A172 (cell line): Measurements from ENCODE around the gene NOP14. TPM values are rescaled to one million over a fixed set of nuclear protein-coding genes. Genes with fewer than 3 reads are reported as not detected.
A peak's percentile ranks its signal among the peaks of the same experiment; 100 is the strongest.
"Not testable (repeated sequence)": the region's sequence is repeated elsewhere in the genome, so short reads cannot be mapped to it uniquely, and the experiment has no call there.

Experiments
- DNase-seq: peaks from one replicate; pipeline ENCODE4 v3.0.0-alpha.2; 2015; ENCODE audit warnings: low spot score
- total RNA-seq: library from RNA; depleted of rRNA; stranded (reverse); fragments of >200 nt; shearing (Covaris generic); gene quantifications from 2 replicates; pipeline ENCODE4 v1.2.3, GENCODE V29; 2014

The NOP14 gene
- total RNA-seq, 1 experiment from 2014 or later = 33.1 TPM

DNA sequence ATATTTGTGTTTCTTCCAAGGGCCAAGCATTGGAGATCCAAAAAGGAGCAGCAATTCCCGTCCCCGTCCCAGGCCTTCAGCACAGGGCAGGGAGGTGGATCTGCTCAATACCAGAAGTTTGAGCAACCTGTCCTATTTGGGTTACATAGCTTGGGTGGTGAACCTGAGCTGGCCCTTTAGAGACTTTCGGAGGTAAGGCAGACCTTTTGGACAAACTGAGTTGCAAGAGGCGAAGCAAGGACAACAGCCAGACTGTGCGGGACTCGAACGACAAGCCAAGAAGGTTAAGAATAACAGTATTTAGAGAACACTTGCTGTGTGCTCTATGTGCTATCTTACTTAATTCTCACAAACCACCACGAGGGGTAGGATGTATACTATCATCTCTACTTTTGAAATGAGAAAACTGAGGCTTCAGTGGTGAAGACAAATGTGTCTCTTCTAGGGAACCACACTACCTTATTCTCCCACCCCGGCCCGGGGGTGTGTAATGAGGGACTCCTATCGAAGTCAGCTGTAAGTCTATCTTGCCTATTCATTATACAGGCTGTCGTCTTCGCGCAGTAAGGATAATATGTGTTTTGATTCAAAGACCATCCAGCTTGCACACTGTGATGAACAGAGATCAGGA lies 1.3 kb downstream of the NOP14 start:
- no peak for DNase-seq

GRCh38 chr4:2961421-2961810 lies 1.8 kb downstream of the NOP14 start:
- DNase-seq = no peak

GRCh38 chr4:2960450-2960849 lies 2.8 kb downstream of the NOP14 start:
- DNase-seq = not testable (repeated sequence)

- peak; percentile 41 for DNase-seq
Measured at GRCh38 chr4:2958446-2958845, 4.8 kb downstream of the NOP14 start.

DNA sequence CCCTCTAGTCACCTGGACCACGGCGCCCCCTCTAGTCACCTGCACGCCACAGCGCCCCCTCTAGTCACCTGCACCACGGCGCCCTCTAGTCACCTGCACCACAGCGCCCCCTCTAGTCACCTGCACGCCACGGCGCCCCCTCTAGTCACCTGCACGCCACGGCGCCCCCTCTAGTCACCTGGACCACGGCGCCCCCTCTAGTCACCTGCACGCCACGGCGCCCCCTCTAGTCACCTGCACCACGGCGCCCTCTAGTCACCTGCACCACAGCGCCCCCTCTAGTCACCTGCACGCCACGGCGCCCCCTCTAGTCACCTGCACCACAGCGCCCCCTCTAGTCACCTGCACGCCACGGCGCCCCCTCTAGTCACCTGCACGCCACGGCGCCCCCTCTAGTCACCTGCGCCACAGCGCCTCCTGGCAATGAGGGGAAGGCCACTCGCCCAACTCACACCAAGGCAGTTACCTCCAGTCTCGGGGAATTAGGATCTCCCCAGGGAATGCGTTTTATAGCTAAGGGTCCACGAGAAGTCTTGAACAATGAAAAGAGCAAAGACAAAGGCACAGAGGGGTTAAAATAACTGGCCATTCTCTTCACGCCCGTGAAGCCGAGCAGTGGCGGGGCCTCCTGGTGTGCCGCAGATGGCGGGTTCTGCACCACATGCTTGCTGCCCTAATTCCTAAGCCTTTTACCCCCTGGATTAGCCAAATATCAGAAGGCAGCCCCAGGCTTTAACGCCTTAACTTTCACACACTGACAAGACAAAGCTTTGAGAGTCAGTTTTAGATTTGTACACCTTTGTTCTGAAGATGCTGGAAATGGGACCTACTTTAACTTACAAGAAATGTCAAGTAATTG lies 7.8 kb downstream of the NOP14 start:
- DNase-seq = not testable (repeated sequence)

DNA sequence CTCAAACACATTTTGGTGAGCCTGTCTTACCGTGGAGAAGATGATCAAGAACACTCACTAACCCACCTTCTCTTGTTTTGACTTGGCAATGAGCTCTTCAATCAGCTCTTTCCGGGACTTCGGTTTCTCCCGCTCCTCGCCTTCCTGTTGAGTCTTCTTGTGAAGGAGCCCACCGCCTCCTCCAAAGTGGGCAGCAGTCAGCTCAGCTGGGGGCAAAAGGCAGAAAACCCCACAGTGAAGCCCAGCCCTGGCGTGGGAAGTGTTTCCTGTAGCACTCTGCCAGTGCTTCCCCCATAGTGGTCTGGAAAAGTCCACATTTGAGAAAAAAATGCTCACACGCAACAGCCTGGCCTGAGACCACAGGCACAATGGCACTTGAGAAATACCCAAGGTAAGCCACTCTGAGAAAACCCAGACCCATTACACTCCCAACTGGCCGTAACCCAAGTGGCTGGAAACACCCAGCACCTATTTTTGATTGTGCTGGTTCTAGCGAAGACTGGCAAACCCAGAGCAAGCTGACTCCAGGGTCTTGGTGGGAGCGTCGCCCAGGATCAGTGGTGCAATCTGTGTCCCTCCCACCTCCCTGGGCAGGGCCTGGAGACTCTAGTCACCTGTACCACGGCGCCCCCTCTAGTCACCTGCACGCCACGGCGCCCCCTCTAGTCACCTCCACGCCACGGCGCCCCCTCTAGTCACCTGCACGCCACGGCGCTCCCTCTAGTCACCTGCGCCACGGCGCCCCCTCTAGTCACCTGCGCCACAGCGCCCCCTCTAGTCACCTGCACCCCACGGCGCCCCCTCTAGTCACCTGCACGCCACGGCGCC lies 8.6 kb downstream of the NOP14 start:
- no peak for DNase-seq

GRCh38 chr4:2953496-2953895 lies 9.7 kb downstream of the NOP14 start:
- no peak for DNase-seq

- DNase-seq = no peak
Measured at GRCh38 chr4:2950221-2950989, 12.8 kb downstream of the NOP14 start.

- DNase-seq = no peak
Measured at GRCh38 chr4:2949782-2950125, 13.5 kb downstream of the NOP14 start.

GRCh38 chr4:2948895-2949781 lies 14.1 kb downstream of the NOP14 start:
- no peak for DNase-seq

- DNase-seq = no peak
Measured at GRCh38 chr4:2947926-2948325, 15.3 kb downstream of the NOP14 start.

GRCh38 chr4:2946812-2947600 lies 16.2 kb downstream of the NOP14 start:
- DNase-seq = no peak

DNA sequence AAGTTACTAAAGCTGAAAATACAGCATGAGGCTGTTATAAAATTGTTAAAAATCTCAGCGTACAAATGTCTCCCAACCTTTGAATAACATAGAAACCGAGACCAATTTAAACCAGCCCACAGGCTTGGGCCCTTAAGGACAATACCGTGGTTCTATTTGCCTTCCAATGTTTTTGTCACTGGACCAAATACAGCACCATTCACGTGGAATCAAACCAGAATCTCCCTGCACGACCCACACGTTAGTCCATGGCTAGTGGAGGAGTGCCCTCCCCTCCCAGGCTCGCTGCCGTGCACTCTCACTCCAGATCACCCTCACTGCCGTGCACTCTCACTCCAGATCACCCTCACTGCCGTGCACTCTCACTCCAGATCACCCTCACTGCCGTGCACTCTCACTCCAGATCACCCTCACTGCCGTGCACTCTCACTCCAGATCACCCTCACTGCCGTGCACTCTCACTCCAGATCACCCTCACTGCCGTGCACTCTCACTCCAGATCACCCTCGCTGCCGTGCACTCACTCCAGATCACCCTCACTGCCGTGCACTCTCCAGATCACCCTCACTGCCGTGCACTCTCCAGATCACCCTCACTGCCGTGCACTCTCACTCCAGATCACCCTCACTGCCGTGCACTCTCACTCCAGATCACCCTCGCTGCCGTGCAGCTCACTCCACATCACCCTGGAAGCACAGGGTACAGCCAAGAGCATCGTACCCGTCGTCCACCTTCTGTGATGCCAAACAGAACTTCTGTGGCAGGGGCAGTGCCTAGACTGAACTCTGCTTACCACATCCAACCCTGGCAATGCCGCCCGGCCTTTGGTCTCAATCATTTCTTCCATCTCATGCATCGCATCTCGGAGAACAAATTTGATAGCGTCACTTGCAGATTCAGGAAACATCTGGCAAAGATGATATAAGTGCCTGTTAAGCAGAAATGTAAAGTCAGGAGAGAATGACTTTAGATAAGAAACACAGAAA lies 17.3 kb downstream of the NOP14 start:
- DNase-seq = not testable (repeated sequence)

- no peak for DNase-seq
Measured at GRCh38 chr4:2944586-2945526, 18.4 kb downstream of the NOP14 start.

- no peak for DNase-seq
Measured at GRCh38 chr4:2944091-2944482, 19.1 kb downstream of the NOP14 start.

- DNase-seq = no peak
Measured at GRCh38 chr4:2943364-2944090, 19.7 kb downstream of the NOP14 start.
